Measurements from ENCODE around the gene EDEM2. TPM values are rescaled to one million over a fixed set of nuclear protein-coding genes. Genes with fewer than 3 reads are reported as not detected.
"Not testable (repeated sequence)": the region's sequence is repeated elsewhere in the genome, so short reads cannot be mapped to it uniquely, and the experiment has no call there.

EDEM2 gene
- total and polyA plus RNA-seq, 10 donors, result 18.3 to 37.5 (median 32.2) TPM

DNA sequence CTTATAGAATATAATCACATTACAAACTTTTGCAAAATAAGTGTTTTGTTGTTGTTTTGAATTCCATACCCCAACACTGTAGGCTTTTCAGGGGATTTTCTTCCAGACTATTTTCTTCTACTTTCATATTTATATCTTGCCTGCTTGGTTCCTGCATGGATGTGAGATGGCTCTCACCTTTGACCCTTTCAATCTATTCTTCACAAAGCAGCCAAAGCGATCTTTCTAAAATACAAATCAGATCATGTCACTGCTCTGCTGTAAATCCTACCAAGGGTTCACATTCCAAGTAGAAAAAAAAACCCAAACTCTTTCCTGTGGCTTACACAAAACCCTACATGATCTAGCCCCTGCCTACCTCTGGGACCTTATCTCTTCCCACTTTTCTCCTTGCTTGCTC lies 29.5 kb downstream of the EDEM2 start:
- Histone ChIP-seq H3K27ac (no peak overlapping the region), H3K4me1 (no peaks in the 10 kb centered on the region), H3K36me3 (peaks cover 0 to 100% (median 90%) of the 10 kb centered on the region in 6 donors), H3K9me3 (no peaks in the 10 kb centered on the region), H3K27me3 (replicated peaks in 1 of 7) (no peaks in the 10 kb centered on the region), H3K4me3 (no peak overlapping the region)
- intact Hi-C loops (cut with DNase I; ENCODE audit: low total_unique reads), result no loop called here
- TF ChIP-seq, protein P1, sequence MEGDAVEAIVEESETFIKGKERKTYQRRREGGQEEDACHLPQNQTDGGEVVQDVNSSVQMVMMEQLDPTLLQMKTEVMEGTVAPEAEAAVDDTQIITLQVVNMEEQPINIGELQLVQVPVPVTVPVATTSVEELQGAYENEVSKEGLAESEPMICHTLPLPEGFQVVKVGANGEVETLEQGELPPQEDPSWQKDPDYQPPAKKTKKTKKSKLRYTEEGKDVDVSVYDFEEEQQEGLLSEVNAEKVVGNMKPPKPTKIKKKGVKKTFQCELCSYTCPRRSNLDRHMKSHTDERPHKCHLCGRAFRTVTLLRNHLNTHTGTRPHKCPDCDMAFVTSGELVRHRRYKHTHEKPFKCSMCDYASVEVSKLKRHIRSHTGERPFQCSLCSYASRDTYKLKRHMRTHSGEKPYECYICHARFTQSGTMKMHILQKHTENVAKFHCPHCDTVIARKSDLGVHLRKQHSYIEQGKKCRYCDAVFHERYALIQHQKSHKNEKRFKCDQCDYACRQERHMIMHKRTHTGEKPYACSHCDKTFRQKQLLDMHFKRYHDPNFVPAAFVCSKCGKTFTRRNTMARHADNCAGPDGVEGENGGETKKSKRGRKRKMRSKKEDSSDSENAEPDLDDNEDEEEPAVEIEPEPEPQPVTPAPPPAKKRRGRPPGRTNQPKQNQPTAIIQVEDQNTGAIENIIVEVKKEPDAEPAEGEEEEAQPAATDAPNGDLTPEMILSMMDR (IDR thresholded peaks at IDR 0.05 in 8 of 11, conservative IDR thresholded peaks at IDR 0.05 in 3 of 11), result no peak
- TF ChIP-seq POLR2AphosphoS5 (IDR thresholded peaks at IDR 0.05), result no peak
- TF ChIP-seq POLR2A (IDR thresholded peaks at IDR 0.05), result no peak
- no peak for DNase-seq
- 90 to 97% (median 95%) methylated on average over 1 of the region's 1 CpG for WGBS, 5 donors

DNA sequence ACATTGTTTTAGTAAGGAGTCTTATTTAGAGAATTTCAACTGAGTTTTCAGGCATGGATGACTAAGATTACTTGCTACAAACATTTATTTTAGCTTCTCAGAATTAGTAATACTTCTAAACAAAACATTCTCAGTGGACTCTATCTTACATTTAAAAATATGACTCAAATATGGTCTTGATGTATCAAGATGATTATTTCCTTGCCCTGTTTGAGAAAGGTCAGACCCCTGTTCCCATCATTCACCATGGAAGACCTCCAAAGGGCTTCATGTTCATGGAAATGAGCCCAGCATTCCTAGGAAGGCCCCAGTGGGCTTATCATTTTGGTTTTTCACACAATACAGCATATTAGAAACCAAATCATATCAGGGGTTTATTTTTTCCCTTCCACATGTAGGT lies 29.9 kb downstream of the EDEM2 start:
- Histone ChIP-seq H3K4me3 (no peak overlapping the region), H3K27me3 (replicated peaks in 1 of 7) (no peaks in the 10 kb centered on the region), H3K9me3 (no peaks in the 10 kb centered on the region), H3K27ac (no peak overlapping the region), H3K4me1 (no peaks in the 10 kb centered on the region), H3K36me3 (peaks cover 0 to 100% (median 86%) of the 10 kb centered on the region in 6 donors)
- DNase-seq, result no peak
- intact Hi-C loops (cut with DNase I; ENCODE audit: low total_unique reads), result no loop called here
- TF ChIP-seq POLR2A (IDR thresholded peaks at IDR 0.05) (no peak), POLR2AphosphoS5 (IDR thresholded peaks at IDR 0.05) (no peak)
- TF ChIP-seq, protein P1 (IDR thresholded peaks at IDR 0.05 in 8 of 11, conservative IDR thresholded peaks at IDR 0.05 in 3 of 11), result no peak

DNA sequence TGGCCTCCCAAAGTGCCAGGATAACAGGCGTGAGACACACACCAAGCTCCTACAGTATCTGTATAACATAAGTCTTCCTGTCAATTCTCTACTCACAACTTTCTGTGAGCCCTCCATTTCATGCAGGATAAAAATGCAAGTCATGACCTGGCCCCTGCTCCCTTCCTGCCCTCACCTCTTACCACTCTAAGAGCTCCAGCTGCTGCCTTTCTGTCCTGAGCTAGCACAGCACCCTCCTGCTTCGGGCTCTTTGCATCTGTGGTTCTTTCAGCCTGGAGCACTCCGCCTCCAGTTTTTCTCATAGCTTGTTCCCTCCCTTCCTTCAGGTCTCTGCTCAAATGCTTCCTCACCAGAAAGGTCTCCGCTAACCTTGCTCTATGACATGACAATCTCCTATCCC lies 30.9 kb downstream of the EDEM2 start:
- intact Hi-C loops (cut with DNase I; ENCODE audit: low total_unique reads), result no loop called here
- WGBS, 5 donors, result 66 to 86% (median 82%) methylated on average over 4 of the region's 4 CpGs
- Histone ChIP-seq H3K9me3 (no peaks in the 10 kb centered on the region), H3K27ac (no peak overlapping the region), H3K36me3 (peaks cover 0 to 97% (median 77%) of the 10 kb centered on the region in 6 donors), H3K4me1 (no peaks in the 10 kb centered on the region), H3K4me3 (no peak overlapping the region), H3K27me3 (replicated peaks in 1 of 7) (no peaks in the 10 kb centered on the region)
- no peak for DNase-seq
- TF ChIP-seq POLR2A (IDR thresholded peaks at IDR 0.05) (no peak), POLR2AphosphoS5 (IDR thresholded peaks at IDR 0.05) (no peak)
- TF ChIP-seq, protein P1 (IDR thresholded peaks at IDR 0.05 in 8 of 11, conservative IDR thresholded peaks at IDR 0.05 in 3 of 11), result no peak

DNA sequence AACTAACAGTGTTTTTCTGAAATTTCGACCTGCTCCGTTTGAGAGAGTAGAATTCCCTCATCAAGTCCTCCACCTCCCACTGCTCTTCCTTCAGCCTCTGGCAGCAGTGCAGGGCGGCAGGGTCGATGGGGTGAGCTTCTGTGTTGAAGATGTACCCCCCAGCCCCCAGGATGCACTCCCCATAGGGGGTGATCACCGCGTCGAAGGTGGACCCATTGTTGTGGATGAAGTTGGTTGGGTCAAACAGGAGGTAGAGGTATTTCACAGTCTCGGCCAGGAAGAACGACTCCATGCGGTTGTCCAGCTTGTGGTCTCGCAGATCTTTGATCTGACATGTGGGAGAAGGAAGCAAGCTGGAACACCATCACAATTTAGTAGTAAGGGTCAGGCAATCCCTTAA lies 31.5 kb downstream of the EDEM2 start:
- no peaks in the 10 kb centered on the region for H3K4me1 ChIP-seq
- 87 to 94% (median 91%) methylated on average over 11 of the region's 11 CpGs for WGBS, 5 donors
- H3K9me3 ChIP-seq, result no peaks in the 10 kb centered on the region
- no peak overlapping the region for H3K27ac ChIP-seq
- peaks cover 0 to 97% (median 72%) of the 10 kb centered on the region in 6 donors for H3K36me3 ChIP-seq
- DNase-seq, result no peak
- no peaks in the 10 kb centered on the region for H3K27me3 ChIP-seq (replicated peaks in 1 of 7)
- intact Hi-C loops (cut with DNase I; ENCODE audit: low total_unique reads), result no loop called here
- no peak overlapping the region for H3K4me3 ChIP-seq
- TF ChIP-seq, protein P1 (IDR thresholded peaks at IDR 0.05 in 8 of 11, conservative IDR thresholded peaks at IDR 0.05 in 3 of 11), result no peak
- TF ChIP-seq POLR2AphosphoS5 (IDR thresholded peaks at IDR 0.05) (no peak), POLR2A (IDR thresholded peaks at IDR 0.05) (no peak)

DNA sequence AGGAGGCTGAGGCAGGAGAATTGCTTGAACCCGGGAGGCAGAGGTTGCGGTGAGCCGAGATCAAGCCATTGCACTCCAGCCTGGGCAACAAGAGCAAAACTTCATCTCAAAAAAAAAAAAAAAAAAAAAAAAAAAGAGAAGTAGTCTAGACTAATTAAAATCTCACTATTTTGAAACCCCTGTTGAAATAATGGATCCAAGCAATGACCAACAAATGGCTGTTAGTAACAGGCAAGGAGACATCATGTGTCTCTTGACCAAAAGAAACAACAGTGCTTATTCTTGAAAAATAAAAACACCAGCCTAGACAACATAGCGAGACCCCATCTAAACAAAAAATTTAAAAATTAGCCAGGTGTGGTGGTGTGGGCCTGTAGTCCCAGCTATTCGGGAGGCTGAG lies 34.9 kb downstream of the EDEM2 start:
- DNase-seq; H3K4me3 ChIP-seq; H3K4me1 ChIP-seq; H3K27me3 ChIP-seq (replicated peaks in 1 of 7); intact Hi-C loops (cut with DNase I; ENCODE audit: low total_unique reads); H3K27ac ChIP-seq; H3K9me3 ChIP-seq: not testable (repeated sequence)
- 78 to 98% (median 92%) methylated on average over 5 of the region's 5 CpGs for WGBS, 5 donors
- H3K36me3 ChIP-seq, result peaks cover 0 to 91% (median 44%) of the 10 kb centered on the region in 6 donors
